GM08714 (cell line): ENCODE measurements around the gene RPS6KA4.

Experiments
- H3K4me3 ChIP-seq: fragments of 200-500 bp; sonication (Bioruptor generic); 2 replicates; pipeline ENCODE4 v1.5.1; 2014; ENCODE audit warnings: mild to moderate bottlenecking, low read length, inconsistent platforms
- ZNF274 ChIP-seq: IDR thresholded peaks from 2 replicates; pipeline ENCODE4 v1.6.1; 2012; ENCODE audit warnings: mild to moderate bottlenecking, low read depth, low read length

RPS6KA4 gene

GRCh38 chr11:64372802-64373597 is 14.0 kb downstream of the RPS6KA4 start:
- no peak for TF ChIP-seq ZNF274
- no peak overlapping the region for H3K4me3 ChIP-seq

GRCh38 chr11:64373598-64373974 is 14.6 kb downstream of the RPS6KA4 start:
- no peak for TF ChIP-seq ZNF274
- no peak overlapping the region for H3K4me3 ChIP-seq

GRCh38 chr11:64376071-64376470 is 17.1 kb downstream of the RPS6KA4 start:
- H3K4me3 ChIP-seq, result no peak overlapping the region
- TF ChIP-seq ZNF274, result no peak

DNA sequence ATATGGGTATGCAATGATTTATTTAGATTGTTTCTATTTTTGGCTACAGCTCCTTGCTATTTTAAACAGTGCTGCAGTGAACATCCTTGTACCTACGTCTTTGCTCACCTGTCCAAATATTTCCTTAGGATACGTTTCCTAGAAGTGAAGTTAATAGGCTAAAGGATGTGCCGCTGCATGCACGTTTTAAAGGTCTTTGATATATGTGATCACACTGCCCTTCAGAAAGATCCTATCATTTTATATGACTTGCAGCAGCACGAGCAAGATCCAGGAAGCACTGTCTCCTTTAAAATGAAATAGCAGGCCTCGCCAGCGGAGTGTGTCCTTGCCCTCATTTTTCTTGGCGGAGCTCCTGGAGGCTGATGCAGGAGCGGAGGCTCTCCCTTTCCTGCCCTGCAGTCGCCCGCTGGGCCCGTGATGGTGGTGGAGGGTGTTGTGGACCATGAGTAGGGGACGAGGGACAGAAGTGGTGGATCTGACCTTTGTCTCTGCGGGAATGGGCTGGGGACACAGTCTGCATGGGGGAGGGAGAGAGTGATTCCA is 19.4 kb downstream of the RPS6KA4 start:
- TF ChIP-seq ZNF274, result no peak
- no peak overlapping the region for H3K4me3 ChIP-seq

- TF ChIP-seq ZNF274, result no peak
- no peak overlapping the region for H3K4me3 ChIP-seq
These were observed 20.2 kb downstream of the RPS6KA4 start for GRCh38 chr11:64379160-64379559.

GRCh38 chr11:64379817-64380709 is 21.1 kb downstream of the RPS6KA4 start:
- no peak for TF ChIP-seq ZNF274
- no peak overlapping the region for H3K4me3 ChIP-seq

GRCh38 chr11:64381350-64381749 is 22.4 kb downstream of the RPS6KA4 start:
- no peak for TF ChIP-seq ZNF274
- no peak overlapping the region for H3K4me3 ChIP-seq

GRCh38 chr11:64382047-64382446 is 23.1 kb downstream of the RPS6KA4 start:
- H3K4me3 ChIP-seq, result no peak overlapping the region
- TF ChIP-seq ZNF274, result no peak

GRCh38 chr11:64382586-64382985 is 23.6 kb downstream of the RPS6KA4 start:
- no peak overlapping the region for H3K4me3 ChIP-seq
- TF ChIP-seq ZNF274, result no peak

GRCh38 chr11:64383580-64383979 is 24.6 kb downstream of the RPS6KA4 start:
- no peak for TF ChIP-seq ZNF274
- no peak overlapping the region for H3K4me3 ChIP-seq

DNA sequence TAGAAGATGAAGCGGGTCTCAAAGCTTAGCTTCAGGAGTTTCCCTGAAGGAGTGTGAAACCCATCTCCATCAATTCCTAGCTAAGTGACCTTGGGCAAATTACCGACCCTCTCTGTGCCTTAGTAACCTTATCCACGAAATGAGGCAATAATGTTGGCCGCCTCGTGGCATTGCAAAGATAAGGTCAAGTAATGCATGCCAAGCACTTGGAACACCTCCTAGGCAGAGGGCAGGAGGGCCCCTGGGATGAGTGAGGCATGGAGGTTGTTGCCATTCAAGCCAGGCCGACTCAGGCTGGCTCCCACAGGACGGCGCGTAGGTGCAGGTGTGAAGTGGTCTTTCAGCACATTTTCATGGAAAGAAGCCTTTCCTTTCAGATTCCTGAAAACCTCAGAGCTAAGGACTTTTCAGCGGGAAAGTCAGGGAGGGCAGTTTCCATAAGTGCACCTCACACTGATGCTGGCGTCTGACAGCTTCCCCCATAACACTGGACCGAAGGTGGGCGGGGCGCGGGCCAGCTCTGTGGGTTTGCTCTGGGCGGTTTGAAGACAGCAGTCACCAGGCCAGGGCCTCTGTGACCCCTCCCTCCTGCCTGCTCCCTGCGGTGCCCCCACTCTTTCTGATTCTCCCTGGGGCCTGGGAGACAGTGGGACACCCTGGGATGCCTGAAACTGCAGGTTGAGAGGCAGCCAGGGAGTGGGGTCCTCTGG is 25.2 kb downstream of the RPS6KA4 start:
- no peak for TF ChIP-seq ZNF274
- no peak overlapping the region for H3K4me3 ChIP-seq

DNA sequence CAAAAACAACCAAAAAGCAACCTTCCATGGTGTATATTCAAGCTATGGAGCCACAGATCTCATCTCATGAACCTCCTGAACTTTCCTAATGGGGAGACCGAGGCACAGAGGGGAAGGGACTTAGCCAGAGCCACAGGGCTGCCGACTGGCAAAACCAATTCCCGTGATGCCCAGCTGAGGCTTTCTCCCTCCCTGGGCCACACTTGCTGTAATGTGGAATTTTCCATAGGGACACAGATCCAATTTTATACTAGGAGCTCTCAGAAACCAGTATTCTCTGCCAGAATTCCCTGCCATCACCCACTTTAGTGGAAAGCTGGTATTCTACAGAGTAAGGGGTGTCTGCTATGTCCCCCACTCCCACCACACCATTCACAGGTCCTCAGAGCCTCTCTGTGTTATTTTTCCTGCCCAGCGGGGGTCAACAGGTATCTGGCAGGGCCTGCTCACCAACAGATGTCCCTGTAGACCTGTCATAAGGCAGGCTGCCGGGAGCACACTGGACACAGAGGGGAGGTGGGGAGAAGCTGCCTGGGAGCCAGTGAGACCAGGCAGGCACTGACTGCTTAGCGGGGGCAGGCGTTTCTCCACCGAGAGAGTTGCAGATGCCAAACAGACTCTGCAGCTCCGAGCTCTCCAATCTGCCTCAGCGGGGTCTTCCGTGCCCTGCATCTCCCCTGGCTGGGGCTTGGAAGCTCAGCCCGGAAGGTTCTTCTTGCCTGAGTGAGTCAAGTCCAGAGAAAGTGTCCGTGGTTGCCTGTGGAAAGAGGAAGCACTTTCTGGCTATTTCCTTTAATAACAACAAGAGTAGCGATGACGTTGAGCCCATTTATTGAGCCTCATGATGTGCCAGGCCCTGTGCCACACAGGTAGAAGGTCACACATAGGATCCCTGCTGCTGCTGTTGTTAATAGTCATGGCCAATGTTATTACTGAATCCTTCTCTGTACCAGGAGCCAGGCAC is 26.3 kb downstream of the RPS6KA4 start:
- no peak overlapping the region for H3K4me3 ChIP-seq
- no peak for TF ChIP-seq ZNF274
